DMS114 treated with DMSO at 0.1 percent for 48 hours (cell line): ENCODE data around the gene TAS2R40.
"Not testable (repeated sequence)": the region's sequence is repeated elsewhere in the genome, so short reads cannot be mapped to it uniquely, and the experiment has no call there.

Source experiments
- DNase-seq: peaks from one replicate; lab custom pipeline; 2025; ENCODE audit not compliant: unreplicated experiment; lab: John Stamatoyannopoulos, UW

Gene TAS2R40

GRCh38 chr7:143248761-143249354 lies 27.0 kb downstream of the TAS2R40 start:
- DNase-seq: no peak

GRCh38 chr7:143250199-143250598 lies 28.4 kb downstream of the TAS2R40 start:
- DNase-seq: no peak

GRCh38 chr7:143250822-143251221 lies 29.0 kb downstream of the TAS2R40 start:
- DNase-seq: no peak

- no peak for DNase-seq
Measured at GRCh38 chr7:143252006-143252405, 30.2 kb downstream of the TAS2R40 start.

GRCh38 chr7:143255564-143255963 lies 33.7 kb downstream of the TAS2R40 start:
- no peak for DNase-seq

- no peak for DNase-seq
Measured at GRCh38 chr7:143256325-143256724, 34.5 kb downstream of the TAS2R40 start.

- DNase-seq: no peak
Measured at GRCh38 chr7:143256932-143257331, 35.1 kb downstream of the TAS2R40 start.

- no peak for DNase-seq
Measured at GRCh38 chr7:143257501-143257900, 35.7 kb downstream of the TAS2R40 start.

GRCh38 chr7:143258831-143259230 lies 37.0 kb downstream of the TAS2R40 start:
- no peak for DNase-seq

- no peak for DNase-seq
Measured at GRCh38 chr7:143259765-143260164, 37.9 kb downstream of the TAS2R40 start.

GRCh38 chr7:143261901-143262300 lies 40.1 kb downstream of the TAS2R40 start:
- no peak for DNase-seq

- peak; percentile 49 for DNase-seq
Measured at GRCh38 chr7:143263266-143264195, 41.7 kb downstream of the TAS2R40 start, which contains the start of gene GSTK1. TSS of gene GSTK1 (plus strand) at chr7:143263441. CDS start at chr7:143263514, 73 bp downstream.

- not testable (repeated sequence) for DNase-seq
Measured at GRCh38 chr7:143264196-143264568, 42.3 kb downstream of the TAS2R40 start.

GRCh38 chr7:143265017-143265693 lies 43.3 kb downstream of the TAS2R40 start:
- no peak for DNase-seq

- no peak for DNase-seq
Measured at GRCh38 chr7:143269251-143269650, 47.4 kb downstream of the TAS2R40 start.

GRCh38 chr7:143271240-143271639 lies 49.4 kb downstream of the TAS2R40 start:
- DNase-seq: no peak
